ENCODE measurements around the gene SYNRG.
"Not testable (repeated sequence)": the region's sequence is repeated elsewhere in the genome, so short reads cannot be mapped to it uniquely, and the experiment has no call there.

Gene SYNRG

GRCh38 chr17:37609170-37610040, at the start of gene SYNRG:
Gene SYNRG (minus strand): TSS chr17:37609418. CDS start chr17:37609355, 63 bp downstream.
- peak; percentile 97 for DNase-seq

GRCh38 chr17:37657202-37657601, 48.0 kb upstream of the SYNRG start:
- DNase-seq: no peak

- DNase-seq: no peak
Observed at GRCh38 chr17:37651849-37652248, 42.6 kb upstream of the SYNRG start.

- DNase-seq: no peak
Observed at GRCh38 chr17:37650419-37651003, 41.3 kb upstream of the SYNRG start.

- DNase-seq: peak; percentile 11
Observed at GRCh38 chr17:37648555-37648954, 39.3 kb upstream of the SYNRG start.

- DNase-seq: no peak
Observed at GRCh38 chr17:37647856-37648255, 38.6 kb upstream of the SYNRG start.

GRCh38 chr17:37643869-37644268, 34.7 kb upstream of the SYNRG start:
- DNase-seq: no peak

GRCh38 chr17:37643118-37643766, 34.0 kb upstream of the SYNRG start, which contains the start of gene DDX52:
Gene DDX52 (minus strand): TSS chr17:37643446. CDS start chr17:37643420, 26 bp downstream.
- peak; percentile 93 for DNase-seq

GRCh38 chr17:37642681-37643080, 33.5 kb upstream of the SYNRG start:
- peak; percentile 13 for DNase-seq

- DNase-seq: no peak
Observed at GRCh38 chr17:37640015-37640414, 30.8 kb upstream of the SYNRG start.

GRCh38 chr17:37637956-37638355, 28.7 kb upstream of the SYNRG start:
- DNase-seq: no peak

GRCh38 chr17:37616430-37616829, 7.2 kb upstream of the SYNRG start:
- not testable (repeated sequence) for DNase-seq

- DNase-seq: no peak
Observed at GRCh38 chr17:37614823-37615222, 5.6 kb upstream of the SYNRG start.

- no peak for DNase-seq
Observed at GRCh38 chr17:37614391-37614790, 5.2 kb upstream of the SYNRG start.

GRCh38 chr17:37610971-37611370, 1.8 kb upstream of the SYNRG start:
- DNase-seq: no peak

GRCh38 chr17:37610041-37610420, 813 bp upstream of the SYNRG start:
- not testable (repeated sequence) for DNase-seq

GRCh38 chr17:37608351-37609169, 658 bp downstream of the SYNRG start:
- peak; percentile 23 for DNase-seq

GRCh38 chr17:37607637-37608331, 1.4 kb downstream of the SYNRG start:
- DNase-seq: peak; percentile 37

- peak; percentile 83 for DNase-seq
Observed at GRCh38 chr17:37605813-37606505, 3.3 kb downstream of the SYNRG start.

GRCh38 chr17:37605081-37605480, 4.1 kb downstream of the SYNRG start:
- DNase-seq: no peak

GRCh38 chr17:37604556-37604955, 4.7 kb downstream of the SYNRG start:
- DNase-seq: peak; percentile 69

GRCh38 chr17:37598145-37598544, 11.1 kb downstream of the SYNRG start:
- no peak for DNase-seq

All from activated CD4-positive, alpha-beta T cell treated with anti-CD3 and anti-CD28 coated beads, Interleukin-10, Interleukin-2, amounts not matched to agents 100 ng/mL and 50 ng/mL, durations not matched to agents 16 hours and 8 hours (primary cell).